Common myeloid progenitor, CD34-positive (primary cell): ENCODE results near the gene SDHC.
A peak's percentile ranks its signal among the peaks of the same experiment; 100 is the strongest.
"Not testable (repeated sequence)": the region's sequence is repeated elsewhere in the genome, so short reads cannot be mapped to it uniquely, and the experiment has no call there.

Experiments used
- CTCF ChIA-PET: fragments of 350-600 bp; sonication (Branson Sonifier 250); formaldehyde crosslinking; loops from one replicate; lab custom pipeline; 2021; ENCODE audit warnings: antibody characterized with exemption; lab: Charles Lee
- POLR2A ChIA-PET: fragments of 350-600 bp; sonication (Branson Sonifier 250); formaldehyde crosslinking; loops from one replicate; lab custom pipeline; 2021; ENCODE audit warnings: antibody characterized with exemption; lab: Charles Lee
- DNase-seq, 3 donors: peaks; one replicate each; pipeline versions ENCODE4 v3.0.0 to v3.0.0-alpha.2; 2013
- H3K27ac ChIP-seq, 2 experiments: 1 replicate in 1 of 2; 2 replicates in 1 of 2; pipeline ENCODE4 v1.7.0; 2013; ENCODE audit warnings: inconsistent platforms in 2 of 2, low read length in 2 of 2, mild to moderate bottlenecking in 2 of 2, low read depth in 1 of 2, moderate library complexity in 1 of 2; ENCODE audit not compliant: severe bottlenecking in 2 of 2, insufficient read depth in 1 of 2, poor library complexity in 1 of 2
- H3K27me3 ChIP-seq, 5 experiments: replicated peaks in 2 of 5; 1 replicate in 3 of 5; 2 replicates in 2 of 5; pipeline versions ENCODE4 v1.6.1 to v1.7.0; 2013; ENCODE audit warnings: low read length in 4 of 5, mild to moderate bottlenecking in 2 of 5, moderate library complexity in 2 of 5, inconsistent platforms in 1 of 5; ENCODE audit not compliant: insufficient read depth in 5 of 5, control insufficient read depth in 4 of 5
- H3K36me3 ChIP-seq, 4 experiments: 1 replicate in 2 of 4; 2 replicates in 2 of 4; pipeline versions ENCODE4 v1.6.1 to v1.7.0; 2013; ENCODE audit warnings: low read length in 3 of 4, control low read depth in 1 of 4, mild to moderate bottlenecking in 1 of 4; ENCODE audit not compliant: control insufficient read depth in 4 of 4, insufficient read depth in 4 of 4
- H3K4me1 ChIP-seq, 4 experiments: 1 replicate in 3 of 4; 2 replicates in 1 of 4; pipeline versions ENCODE4 v1.6.1 to v1.7.1; 2013; ENCODE audit warnings: low read length in 3 of 4, mild to moderate bottlenecking in 3 of 4, control low read depth in 1 of 4, inconsistent platforms in 1 of 4, moderate library complexity in 1 of 4; ENCODE audit not compliant: control insufficient read depth in 4 of 4, insufficient read depth in 4 of 4; ENCODE audit errors: control extremely low read depth in 1 of 4
- H3K4me3 ChIP-seq, 7 experiments: 1 replicate in 4 of 7; 2 replicates in 3 of 7; pipeline versions ENCODE4 v1.5.1 to v1.7.0; 2013; ENCODE audit warnings: mild to moderate bottlenecking in 7 of 7, low read length in 6 of 7, moderate library complexity in 6 of 7, inconsistent platforms in 2 of 7, low read depth in 2 of 7, control low read depth in 1 of 7; ENCODE audit not compliant: insufficient read depth in 4 of 7, control insufficient read depth in 1 of 7; ENCODE audit errors: extremely low read depth in 1 of 7
- H3K9me3 ChIP-seq, 5 experiments: 1 replicate in 4 of 5; 2 replicates in 1 of 5; pipeline versions ENCODE4 v1.6.1 to v1.7.1; 2013; ENCODE audit warnings: low read length in 4 of 5, mild to moderate bottlenecking in 2 of 5, inconsistent platforms in 1 of 5, low read depth in 1 of 5, moderate library complexity in 1 of 5; ENCODE audit not compliant: control insufficient read depth in 4 of 5, insufficient read depth in 2 of 5; ENCODE audit errors: control extremely low read depth in 1 of 5
- WGBS: methylation state at CpG from one replicate; pipeline ENCODE4 v1.1.5; 2013; ENCODE audit not compliant: insufficient coverage; 5-methylcytosine and 5-hydroxymethylcytosine counted together

The SDHC gene

GRCh38 chr1:161378014-161378413, 63.8 kb downstream of the SDHC start:
- Histone ChIP-seq H3K4me1 (peaks cover 0 to 7% (median 4%) of the 10 kb centered on the region in 4 experiments), H3K27ac (no peak overlapping the region), H3K4me3 (no peak overlapping the region), H3K9me3 (no peaks in the 10 kb centered on the region), H3K36me3 (no peaks in the 10 kb centered on the region), H3K27me3 (no peaks in the 10 kb centered on the region)
- DNase-seq: no peak
- ChIA-PET POLR2A (interaction anchor here (1.1 kb wide), 1 partner anchor 11 kb away, joined by 3 read pairs; no protein-coding TSS in a partner anchor), CTCF (interaction anchor here (1.1 to 8.1 kb wide), 6 partner anchors 10 to 197 kb away, joined by 3 to 111 read pairs (median 6); partner anchors contain the start of genes CFAP126, NDUFS2 and SDHC)
- WGBS: 95% methylated on average over 4 of the region's 5 CpGs

GRCh38 chr1:161379071-161379470, 64.9 kb downstream of the SDHC start:
- DNase-seq: no peak
- H3K9me3 ChIP-seq: no peaks in the 10 kb centered on the region
- CTCF ChIA-PET: interaction anchor here (1.0 to 8.1 kb wide), 9 partner anchors 9 to 190 kb away, joined by 3 to 111 read pairs (median 5); partner anchors contain the start of genes CFAP126, NDUFS2 and SDHC
- no peaks in the 10 kb centered on the region for H3K36me3 ChIP-seq
- H3K27me3 ChIP-seq: no peaks in the 10 kb centered on the region
- POLR2A ChIA-PET: no interaction called here
- H3K4me1 ChIP-seq: peaks cover 0 to 6% (median 4%) of the 10 kb centered on the region in 4 experiments
- H3K4me3 ChIP-seq: no peak overlapping the region
- 92% methylated on average over 16 of the region's 18 CpGs for WGBS
- no peak overlapping the region for H3K27ac ChIP-seq

- POLR2A ChIA-PET: no interaction called here
- CTCF ChIA-PET: interaction anchor here (0.6 to 8.1 kb wide), 30 partner anchors 8 to 385 kb away, joined by 3 to 111 read pairs (median 5); partner anchors contain the start of genes ADAMTS4, APOA2, CFAP126 and NDUFS2
- no peaks in the 10 kb centered on the region for H3K27me3 ChIP-seq
- DNase-seq: peak in 1 of 3 donors; percentile 12
- WGBS: 30% methylated on average over 4 of the region's 6 CpGs
- no peak overlapping the region for H3K4me3 ChIP-seq
- no peaks in the 10 kb centered on the region for H3K9me3 ChIP-seq
- H3K36me3 ChIP-seq: no peaks in the 10 kb centered on the region
- peaks cover 0 to 5% (median 4%) of the 10 kb centered on the region in 4 experiments for H3K4me1 ChIP-seq
- H3K27ac ChIP-seq: no peak overlapping the region
These were observed 67.5 kb downstream of the SDHC start for GRCh38 chr1:161381707-161382106.

DNA sequence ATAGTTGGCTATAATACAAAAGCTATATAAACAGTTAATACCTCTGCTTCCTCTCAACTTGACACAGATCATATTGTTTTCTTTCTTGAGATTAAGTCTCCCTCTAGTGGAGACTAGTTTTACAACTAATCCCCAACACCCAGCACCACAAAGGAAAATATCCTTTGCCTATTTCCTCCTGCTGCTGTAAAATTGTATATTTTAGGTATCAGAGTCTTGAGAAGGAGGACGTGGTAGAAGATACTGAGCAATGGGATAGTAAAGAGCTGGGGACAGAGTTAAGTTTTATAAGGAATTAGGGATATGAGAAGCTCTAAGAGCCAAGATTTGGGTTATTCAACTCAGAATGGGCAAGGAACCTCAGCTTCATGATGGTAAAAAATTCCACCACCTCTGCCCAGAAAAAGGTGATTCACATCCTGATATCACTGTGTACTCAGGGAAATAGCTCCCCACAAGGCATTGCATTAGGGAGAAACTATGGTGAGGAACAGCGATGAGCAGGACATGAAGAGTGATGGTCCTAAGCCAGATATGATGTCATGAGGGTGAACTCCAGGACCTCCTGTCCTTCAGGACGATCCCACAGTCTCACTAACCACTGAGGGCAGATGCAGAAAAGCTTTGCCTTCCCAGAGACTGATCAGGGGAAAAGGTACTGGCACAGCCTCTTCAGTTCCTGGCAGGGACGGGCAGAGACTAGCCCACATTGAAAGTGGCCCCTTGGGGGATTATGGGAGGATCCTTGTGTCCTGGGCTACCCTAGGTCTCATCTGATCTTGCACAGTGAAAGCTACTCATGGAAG, 68.2 kb downstream of the SDHC start:
- no peaks in the 10 kb centered on the region for H3K9me3 ChIP-seq
- H3K27me3 ChIP-seq: no peaks in the 10 kb centered on the region
- no peak overlapping the region for H3K27ac ChIP-seq
- peak; percentile 58 to 75 (median 71) for DNase-seq
- CTCF ChIA-PET: interaction anchor here (0.7 to 8.1 kb wide), 31 partner anchors 8 to 386 kb away, joined by 3 to 111 read pairs (median 5); partner anchors contain the start of genes ADAMTS4, APOA2, CFAP126 and NDUFS2
- no peaks in the 10 kb centered on the region for H3K36me3 ChIP-seq
- WGBS: 65% methylated on average over 3 of the region's 4 CpGs
- POLR2A ChIA-PET: no interaction called here
- H3K4me3 ChIP-seq: no peak overlapping the region
- peaks cover 0 to 5% (median 4%) of the 10 kb centered on the region in 4 experiments for H3K4me1 ChIP-seq

DNA sequence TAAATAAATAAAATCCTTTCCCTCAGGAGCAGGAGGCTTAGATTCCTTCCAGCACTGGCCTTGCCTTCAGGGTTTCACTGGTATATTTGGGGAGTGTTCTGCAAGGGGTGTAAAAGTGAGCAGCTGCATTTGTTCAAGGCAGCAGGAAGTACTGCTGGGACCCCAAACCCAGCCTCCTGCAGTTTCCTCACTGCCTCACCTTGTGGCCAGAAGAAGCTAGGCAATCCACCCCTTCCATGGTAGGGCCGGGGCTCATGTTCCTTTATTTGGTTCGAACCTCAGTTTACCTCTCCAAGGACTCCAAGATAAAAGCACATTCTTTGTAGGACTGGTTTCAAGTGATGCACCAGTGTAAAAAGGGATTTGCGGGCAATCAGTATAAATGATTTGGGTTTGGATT, 74.5 kb downstream of the SDHC start:
- no peak overlapping the region for H3K27ac ChIP-seq
- ChIA-PET POLR2A (no interaction called here), CTCF (interaction anchor here (1.4 to 1.5 kb wide), 3 partner anchors 9 to 207 kb away, joined by 4 to 5 read pairs (median 4); no protein-coding TSS in a partner anchor)
- peaks cover 5 to 20% (median 15%) of the 10 kb centered on the region in 4 experiments for H3K4me1 ChIP-seq
- peak in 1 of 3 donors; percentile 23 for DNase-seq
- no peaks in the 10 kb centered on the region for H3K9me3 ChIP-seq
- peaks cover 0 to 2% (median 0%) of the 10 kb centered on the region in 5 experiments for H3K27me3 ChIP-seq
- H3K4me3 ChIP-seq: no peak overlapping the region
- WGBS: 87% methylated on average over 2 of the region's 3 CpGs
- H3K36me3 ChIP-seq: no peaks in the 10 kb centered on the region

- not testable (repeated sequence) for H3K36me3 ChIP-seq, DNase-seq, H3K27me3 ChIP-seq, H3K9me3 ChIP-seq
- Histone ChIP-seq H3K4me3 (peak overlapping the region in 6 of 7 experiments; percentile 70 to 91 (median 74)), H3K27ac (peak overlapping the region in 1 of 2 experiments; percentile 80), H3K4me1 (peaks cover 5 to 20% (median 15%) of the 10 kb centered on the region in 4 experiments)
- ChIA-PET CTCF (interaction anchor here (0.9 to 1.5 kb wide), 4 partner anchors 10 to 208 kb away, joined by 3 to 5 read pairs (median 4); no protein-coding TSS in a partner anchor), POLR2A (interaction anchor here (1.0 kb wide), 1 partner anchor 11 kb away, joined by 3 read pairs; no protein-coding TSS in a partner anchor)
- WGBS: 97% methylated on average over 6 of the region's 16 CpGs
These were observed 75.0 kb downstream of the SDHC start for GRCh38 chr1:161389158-161389557.
